Suprapubic skin (tissue), 4 donors: Measurements from ENCODE around the gene TSKS. TPM values are rescaled to one million over a fixed set of nuclear protein-coding genes. Genes with fewer than 3 reads are reported as not detected.
"Not testable (repeated sequence)": the region's sequence is repeated elsewhere in the genome, so short reads cannot be mapped to it uniquely, and the experiment has no call there.

Experiments
- DNase-seq, 2 donors: peaks; one replicate each; pipeline ENCODE4 v3.0.0-alpha.2; 2019; ENCODE audit warnings: low spot score in 2 of 2
- H3K27ac ChIP-seq: fragments of 200-600 bp; sonication (generic); one replicate; pipeline ENCODE4 v1.5.1; 2019
- H3K27me3 ChIP-seq: fragments of 200-600 bp; sonication (generic); one replicate; pipeline ENCODE4 v1.5.1; 2019
- H3K36me3 ChIP-seq: fragments of 200-600 bp; sonication (generic); one replicate; pipeline ENCODE4 v1.5.1; 2019
- H3K4me1 ChIP-seq: fragments of 200-600 bp; sonication (generic); one replicate; pipeline ENCODE4 v1.5.1; 2019
- H3K4me3 ChIP-seq: fragments of 200-600 bp; sonication (generic); one replicate; pipeline ENCODE4 v1.5.1; 2019; ENCODE audit warnings: mild to moderate bottlenecking
- H3K9me3 ChIP-seq: fragments of 200-600 bp; sonication (generic); one replicate; pipeline ENCODE4 v1.5.1; 2019
- CTCF ChIP-seq, 2 donors: fragments of 200-600 bp in 1 of 2; fragments of 450-650 bp in 1 of 2; sonication (generic) in 1 of 2; IDR thresholded peaks; one replicate each; pipeline ENCODE4 v1.5.1; 2016 to 2019; ENCODE audit warnings: antibody characterized with exemption in 2 of 2, mild to moderate bottlenecking in 1 of 2, moderate library complexity in 1 of 2
- EP300 ChIP-seq: sonication (generic); formaldehyde crosslinking; IDR thresholded peaks from one replicate; pipeline ENCODE4 v1.6.1; 2017; ENCODE audit warnings: antibody characterized with exemption
- POLR2A ChIP-seq, 2 donors: fragments of 450-650 bp; IDR thresholded peaks; one replicate each; pipeline ENCODE4 v1.6.1; 2017; ENCODE audit warnings: antibody characterized with exemption in 2 of 2, mild to moderate bottlenecking in 2 of 2, moderate library complexity in 2 of 2
- POLR2AphosphoS5 ChIP-seq, 3 donors: sonication (generic); formaldehyde crosslinking; IDR thresholded peaks; one replicate each; pipeline ENCODE4 v1.6.1; 2017; ENCODE audit warnings: antibody characterized with exemption in 3 of 3
- WGBS: methylation state at CpG from one replicate; pipeline ENCODE4 v1.1.5; 2018; 5-methylcytosine and 5-hydroxymethylcytosine counted together
- total RNA-seq, 4 donors: library from RNA; depleted of rRNA; stranded (reverse); fragments of >200 nt; gene quantifications; one replicate each; pipeline ENCODE4 v1.1.0, GENCODE V29; 2016

The TSKS gene
- total RNA-seq, 4 donors from 2014 or later: 1.7 to 2.5 TPM; not detected in 2

GRCh38 chr19:49738268-49738667 is 24.8 kb downstream of the TSKS start:
- Histone ChIP-seq H3K27me3 (no peaks in the 10 kb centered on the region), H3K4me3 (no peak overlapping the region), H3K9me3 (no peaks in the 10 kb centered on the region), H3K36me3 (no peaks in the 10 kb centered on the region), H3K27ac (no peak overlapping the region), H3K4me1 (peaks cover 3% of the 10 kb centered on the region)
- 63% methylated on average over 4 of the region's 4 CpGs for WGBS
- no peak for DNase-seq
- TF ChIP-seq POLR2A (IDR thresholded peaks at IDR 0.05) (no peak), CTCF (IDR thresholded peaks at IDR 0.05) (no peak), EP300 (no peak), POLR2AphosphoS5 (IDR thresholded peaks at IDR 0.05) (no peak)

GRCh38 chr19:49730166-49730565 is 32.9 kb downstream of the TSKS start:
- H3K9me3 ChIP-seq: no peaks in the 10 kb centered on the region
- H3K4me3 ChIP-seq: no peak overlapping the region
- no peaks in the 10 kb centered on the region for H3K36me3 ChIP-seq
- 83% methylated on average over 5 of the region's 5 CpGs for WGBS
- H3K27ac ChIP-seq: no peak overlapping the region
- TF ChIP-seq CTCF (IDR thresholded peaks at IDR 0.05) (no peak), EP300 (no peak), POLR2AphosphoS5 (IDR thresholded peaks at IDR 0.05) (no peak), POLR2A (IDR thresholded peaks at IDR 0.05) (no peak)
- H3K27me3 ChIP-seq: no peaks in the 10 kb centered on the region
- peaks cover 7% of the 10 kb centered on the region for H3K4me1 ChIP-seq
- no peak for DNase-seq

- Histone ChIP-seq H3K9me3 (no peaks in the 10 kb centered on the region), H3K36me3 (no peaks in the 10 kb centered on the region), H3K27ac (peak overlapping the region; percentile 39), H3K4me1 (peaks cover 7% of the 10 kb centered on the region), H3K27me3 (no peaks in the 10 kb centered on the region), H3K4me3 (no peak overlapping the region)
- no peak for DNase-seq
- TF ChIP-seq CTCF (IDR thresholded peaks at IDR 0.05): no peak
- TF ChIP-seq POLR2A (IDR thresholded peaks at IDR 0.05): no peak
- WGBS: 69% methylated on average over 23 of the region's 23 CpGs
These were observed 35.7 kb downstream of the TSKS start for GRCh38 chr19:49727217-49728030.

- H3K36me3 ChIP-seq, H3K27ac ChIP-seq, H3K27me3 ChIP-seq, H3K4me3 ChIP-seq, H3K9me3 ChIP-seq, DNase-seq, H3K4me1 ChIP-seq: not testable (repeated sequence)
- WGBS: 82% methylated on average over 22 of the region's 22 CpGs
These were observed 43.7 kb downstream of the TSKS start for GRCh38 chr19:49719420-49719819.

GRCh38 chr19:49718991-49719390 is 44.1 kb downstream of the TSKS start:
- no peak overlapping the region for H3K27ac ChIP-seq
- 84% methylated on average over 6 of the region's 6 CpGs for WGBS

More at GRCh38 chr19:49718991-49719390, 44.1 kb downstream of the TSKS start:
- no peaks in the 10 kb centered on the region for H3K9me3 ChIP-seq
- DNase-seq: no peak
- no peak overlapping the region for H3K4me3 ChIP-seq
- H3K4me1 ChIP-seq: no peaks in the 10 kb centered on the region
- no peaks in the 10 kb centered on the region for H3K36me3 ChIP-seq
- H3K27me3 ChIP-seq: no peaks in the 10 kb centered on the region
- TF ChIP-seq CTCF (IDR thresholded peaks at IDR 0.05) (no peak), EP300 (no peak), POLR2AphosphoS5 (IDR thresholded peaks at IDR 0.05) (no peak), POLR2A (IDR thresholded peaks at IDR 0.05) (no peak)
